Skeletal muscle tissue (tissue), 4 donors: ENCODE measurements around the gene ELMO1. TPM values are rescaled to one million over a fixed set of nuclear protein-coding genes. Genes with fewer than 3 reads are reported as not detected.

Experiments
- H3K27ac ChIP-seq: one replicate; pipeline ENCODE4 v1.7.0; 2013; ENCODE audit warnings: mild to moderate bottlenecking, low read depth, low read length, inconsistent platforms
- H3K27me3 ChIP-seq, 3 donors: one replicate each; pipeline ENCODE4 v1.7.0; 2013; ENCODE audit warnings: low read length in 3 of 3; ENCODE audit not compliant: control insufficient read depth in 3 of 3, insufficient read depth in 3 of 3
- H3K36me3 ChIP-seq, 3 donors: one replicate each; pipeline ENCODE4 v1.7.0; 2013; ENCODE audit warnings: low read length in 3 of 3; ENCODE audit not compliant: control insufficient read depth in 3 of 3, insufficient read depth in 3 of 3
- H3K4me1 ChIP-seq, 3 donors: one replicate each; pipeline ENCODE4 v1.7.0; 2013; ENCODE audit warnings: low read length in 3 of 3, mild to moderate bottlenecking in 3 of 3; ENCODE audit not compliant: control insufficient read depth in 3 of 3, insufficient read depth in 3 of 3
- H3K4me3 ChIP-seq, 3 donors: one replicate each; pipeline ENCODE4 v1.7.0; 2013; ENCODE audit warnings: low read length in 3 of 3
- H3K9ac ChIP-seq, 3 donors: one replicate each; pipeline ENCODE4 v1.7.0; 2013; ENCODE audit warnings: low read length in 3 of 3, mild to moderate bottlenecking in 3 of 3, moderate library complexity in 2 of 3, low read depth in 1 of 3
- H3K9me3 ChIP-seq, 3 donors: one replicate each; pipeline ENCODE4 v1.7.0; 2013; ENCODE audit warnings: low read length in 3 of 3; ENCODE audit not compliant: control insufficient read depth in 3 of 3
- total RNA-seq: library from RNA; depleted of rRNA; stranded (reverse); fragments of >200 nt; gene quantifications from one replicate; pipeline ENCODE4 v1.2.3, GENCODE V29; 2014
- donor health status: Osteomylitis.

ELMO1 gene
- total RNA-seq, 1 donor from 2014 or later: 52.7 TPM

DNA sequence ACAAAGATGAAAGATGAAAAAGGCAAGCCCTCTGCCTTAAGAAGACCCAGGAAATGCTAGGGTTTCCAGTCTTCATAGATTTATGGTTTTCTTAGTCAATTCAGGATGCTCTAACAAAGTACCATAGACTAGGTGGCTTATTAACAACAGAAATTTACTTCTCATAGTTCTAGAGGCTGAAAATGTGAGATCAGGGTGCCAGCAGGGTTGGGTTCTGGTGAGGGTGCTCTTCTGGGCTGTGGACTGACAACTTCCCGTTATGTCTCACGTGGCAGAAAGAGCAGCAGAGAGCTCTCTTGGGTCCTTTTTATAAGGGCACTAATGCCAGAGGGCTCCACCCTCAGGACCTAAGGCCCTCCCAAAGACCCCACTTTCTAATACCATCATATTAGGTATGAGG is 23.7 kb downstream of the ELMO1 start:
- Histone ChIP-seq H3K9me3 (no peaks in the 10 kb centered on the region), H3K36me3 (no peaks in the 10 kb centered on the region), H3K27ac (no peak overlapping the region), H3K4me3 (no peak overlapping the region), H3K4me1 (peaks cover 6 to 10% (median 7%) of the 10 kb centered on the region in 3 donors), H3K27me3 (no peaks in the 10 kb centered on the region), H3K9ac (no peak overlapping the region)

DNA sequence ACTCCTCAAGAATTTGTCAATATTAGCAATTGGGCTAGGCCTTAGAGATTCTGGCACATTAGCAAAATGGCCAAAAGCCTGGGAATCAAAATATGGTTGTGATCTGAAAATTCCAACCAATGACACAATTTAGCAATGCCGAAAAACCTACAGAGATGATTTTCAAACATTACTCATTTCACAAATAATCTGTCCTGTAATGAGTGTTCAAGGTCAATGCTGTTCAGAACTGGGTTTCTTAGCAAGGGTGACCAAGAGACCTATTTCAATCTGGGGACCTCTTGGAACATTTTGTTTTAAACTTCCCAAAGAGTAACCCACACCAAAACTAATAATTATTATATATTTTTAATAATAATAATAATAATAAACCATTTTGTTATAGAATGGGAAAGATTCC is 24.1 kb downstream of the ELMO1 start:
- Histone ChIP-seq H3K27me3 (no peaks in the 10 kb centered on the region), H3K4me3 (no peak overlapping the region), H3K36me3 (no peaks in the 10 kb centered on the region), H3K9ac (no peak overlapping the region), H3K27ac (no peak overlapping the region), H3K4me1 (peaks cover 6 to 11% (median 7%) of the 10 kb centered on the region in 3 donors), H3K9me3 (no peaks in the 10 kb centered on the region)

- H3K9me3 ChIP-seq: no peaks in the 10 kb centered on the region
- no peak overlapping the region for H3K4me3 ChIP-seq
- H3K27ac ChIP-seq: no peak overlapping the region
- no peaks in the 10 kb centered on the region for H3K27me3 ChIP-seq
- no peak overlapping the region for H3K9ac ChIP-seq
- no peaks in the 10 kb centered on the region for H3K36me3 ChIP-seq
- peaks cover 6 to 11% (median 7%) of the 10 kb centered on the region in 3 donors for H3K4me1 ChIP-seq
Observed at GRCh38 chr7:37421861-37422500, 26.7 kb downstream of the ELMO1 start.

DNA sequence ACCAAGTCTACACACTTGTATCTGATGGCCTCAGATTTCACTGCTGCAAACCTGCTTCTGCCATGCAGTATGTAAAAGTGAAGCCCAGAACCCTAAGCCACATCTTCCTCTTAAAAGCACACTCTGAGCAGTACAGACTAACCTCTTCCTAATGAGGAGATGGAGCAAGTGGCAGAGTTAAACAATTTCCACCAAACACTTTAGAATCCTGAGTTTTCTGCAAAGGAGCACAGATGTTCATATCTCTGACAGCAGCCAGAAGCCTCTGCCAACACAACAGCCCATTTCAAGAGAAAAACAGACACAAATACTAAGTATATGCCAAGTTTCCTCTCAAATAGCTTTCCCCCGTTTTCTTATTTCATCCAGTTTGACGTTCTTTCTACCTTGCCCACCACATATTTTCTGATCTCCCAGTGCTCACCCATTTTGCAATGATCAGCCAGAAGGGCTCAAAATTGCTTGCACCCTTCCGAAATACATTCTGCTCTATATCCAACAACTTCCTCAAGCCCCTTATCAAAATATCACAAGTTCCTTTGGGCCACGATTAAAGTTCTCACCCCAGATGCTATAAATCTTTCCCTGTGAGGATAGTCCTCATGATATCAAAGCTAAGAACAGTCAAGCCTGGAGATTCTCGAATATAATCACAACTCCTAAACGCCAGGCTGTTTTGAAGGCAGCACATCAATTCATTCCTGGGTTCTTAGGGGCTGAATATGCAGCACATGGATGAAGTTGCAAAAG is 27.5 kb downstream of the ELMO1 start:
- H3K36me3 ChIP-seq: no peaks in the 10 kb centered on the region
- H3K4me3 ChIP-seq: no peak overlapping the region
- no peaks in the 10 kb centered on the region for H3K9me3 ChIP-seq
- H3K27me3 ChIP-seq: no peaks in the 10 kb centered on the region
- no peak overlapping the region for H3K27ac ChIP-seq
- peaks cover 6 to 11% (median 7%) of the 10 kb centered on the region in 3 donors for H3K4me1 ChIP-seq
- no peak overlapping the region for H3K9ac ChIP-seq

- H3K4me3 ChIP-seq: no peak overlapping the region
- no peak overlapping the region for H3K9ac ChIP-seq
- H3K27me3 ChIP-seq: no peaks in the 10 kb centered on the region
- H3K9me3 ChIP-seq: no peaks in the 10 kb centered on the region
- H3K4me1 ChIP-seq: peaks cover 6 to 11% (median 7%) of the 10 kb centered on the region in 3 donors
- no peaks in the 10 kb centered on the region for H3K36me3 ChIP-seq
- H3K27ac ChIP-seq: no peak overlapping the region
Observed at GRCh38 chr7:37419496-37419895, 29.2 kb downstream of the ELMO1 start.

DNA sequence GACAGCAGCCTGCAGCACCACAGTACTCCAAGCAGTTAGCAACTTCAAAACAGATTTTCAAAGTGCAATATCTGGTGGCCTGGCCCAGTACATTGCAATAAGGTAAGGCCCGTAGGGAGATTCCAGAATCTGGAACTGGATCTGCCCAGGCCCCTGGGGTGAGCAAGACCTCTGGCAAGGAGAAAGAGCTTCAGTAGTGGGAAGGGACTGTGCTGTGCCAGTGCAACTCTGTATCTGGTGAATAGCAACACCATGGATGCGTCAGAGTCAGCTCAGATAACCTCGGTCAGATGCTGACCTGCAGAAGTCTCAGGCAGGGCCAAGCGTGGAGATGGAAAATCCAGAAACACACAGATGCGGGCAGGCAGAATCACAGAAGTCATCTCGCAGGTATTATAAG is 30.3 kb downstream of the ELMO1 start:
- Histone ChIP-seq H3K27ac (no peak overlapping the region), H3K9ac (no peak overlapping the region), H3K4me1 (peaks cover 6 to 11% (median 7%) of the 10 kb centered on the region in 3 donors), H3K9me3 (peaks cover 0 to 2% (median 0%) of the 10 kb centered on the region in 3 donors), H3K27me3 (no peaks in the 10 kb centered on the region), H3K36me3 (no peaks in the 10 kb centered on the region), H3K4me3 (no peak overlapping the region)

DNA sequence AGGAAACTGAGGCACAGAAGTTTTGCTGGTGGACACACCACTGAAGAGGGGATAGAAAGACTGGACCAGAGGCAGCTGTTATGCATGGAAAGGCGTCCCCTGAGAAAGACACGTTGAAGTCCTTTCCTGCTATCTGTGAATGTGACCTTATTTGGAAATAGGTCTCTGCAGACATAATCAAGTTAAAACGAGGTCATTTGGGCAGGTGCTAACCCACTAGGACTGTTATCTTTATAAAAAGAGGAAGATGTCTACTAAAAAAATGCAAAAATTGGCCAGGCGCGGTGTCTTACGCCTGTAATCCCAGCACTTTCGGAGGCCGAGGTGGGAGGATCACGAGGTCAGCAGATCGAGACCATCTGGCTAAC is 31.6 kb downstream of the ELMO1 start:
- Histone ChIP-seq H3K27ac (no peak overlapping the region), H3K4me3 (no peak overlapping the region), H3K4me1 (peaks cover 6 to 11% (median 7%) of the 10 kb centered on the region in 3 donors), H3K36me3 (no peaks in the 10 kb centered on the region), H3K9me3 (peaks cover 0 to 5% (median 0%) of the 10 kb centered on the region in 3 donors), H3K9ac (no peak overlapping the region), H3K27me3 (no peaks in the 10 kb centered on the region)

DNA sequence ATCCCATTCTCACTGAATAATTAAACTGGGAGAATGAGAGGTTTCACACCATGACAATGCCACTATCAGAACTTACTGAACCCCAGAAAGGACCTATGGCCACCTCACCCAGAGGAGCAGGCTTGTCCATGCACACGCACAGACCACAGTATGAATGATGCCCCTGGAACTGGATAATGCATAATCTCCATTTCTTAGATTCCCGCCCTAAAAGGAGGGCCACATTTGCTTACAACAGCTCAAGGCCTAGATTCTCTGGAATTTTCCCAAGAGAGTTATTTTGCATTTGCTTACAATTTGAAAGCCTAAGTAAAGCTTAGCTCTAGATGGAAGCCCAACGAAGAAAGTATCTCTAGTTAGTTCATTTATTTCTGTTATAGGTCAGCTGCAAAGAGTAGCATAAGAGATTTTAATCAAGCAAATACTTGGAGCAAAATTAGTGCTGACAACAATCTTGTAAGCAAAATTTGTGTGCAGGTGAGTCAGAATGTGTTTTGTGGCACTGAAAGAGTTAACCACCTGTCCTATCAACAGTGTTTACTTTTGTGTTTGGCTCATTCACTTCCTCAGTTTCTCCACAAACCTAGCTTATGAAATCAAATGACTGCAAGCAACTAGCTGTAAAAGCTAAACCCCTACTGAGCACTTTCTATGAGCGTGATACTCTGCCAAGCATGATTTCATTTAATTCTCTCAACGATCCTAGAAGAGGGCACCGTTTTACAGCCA is 32.1 kb downstream of the ELMO1 start:
- Histone ChIP-seq H3K9me3 (peaks cover 0 to 5% (median 0%) of the 10 kb centered on the region in 3 donors), H3K4me1 (peaks cover 4 to 11% (median 7%) of the 10 kb centered on the region in 3 donors), H3K9ac (no peak overlapping the region), H3K27me3 (no peaks in the 10 kb centered on the region), H3K4me3 (no peak overlapping the region), H3K27ac (no peak overlapping the region), H3K36me3 (no peaks in the 10 kb centered on the region)

DNA sequence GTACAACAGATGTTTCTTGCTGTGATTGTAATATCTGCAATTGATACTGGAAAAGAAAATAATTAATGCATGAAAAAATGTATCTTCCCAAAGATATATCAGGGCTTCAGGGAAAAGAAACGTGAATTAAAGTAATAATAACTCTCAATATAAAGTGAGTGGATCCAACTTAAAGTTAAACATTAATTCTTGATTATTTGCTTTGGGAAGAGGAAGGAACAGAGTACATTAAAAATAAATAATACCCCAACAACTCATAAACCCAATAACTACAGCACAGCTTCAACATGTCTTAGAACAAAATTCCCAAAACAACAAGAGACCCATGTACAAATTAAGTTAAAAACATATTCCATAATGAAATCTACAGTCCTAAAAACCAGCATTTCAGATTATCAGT is 33.0 kb downstream of the ELMO1 start:
- Histone ChIP-seq H3K36me3 (no peaks in the 10 kb centered on the region), H3K27ac (no peak overlapping the region), H3K4me3 (no peak overlapping the region), H3K27me3 (no peaks in the 10 kb centered on the region), H3K9ac (no peak overlapping the region), H3K4me1 (peaks cover 2 to 4% (median 3%) of the 10 kb centered on the region in 3 donors), H3K9me3 (peaks cover 0 to 5% (median 0%) of the 10 kb centered on the region in 3 donors)
